SK-N-SH (cell line): ENCODE data around the gene NUP160.

ENCODE experiments used
- EZH2phosphoT487 ChIP-seq: fragments of 200-600 bp; sonication (generic); IDR thresholded peaks from 2 replicates; pipeline ENCODE4 v1.6.1; 2017; ENCODE audit warnings: low read depth, mixed run types, mild to moderate bottlenecking, antibody characterized with exemption, moderate library complexity, borderline replicate concordance
- GABPA ChIP-seq: IDR thresholded peaks from 2 replicates; pipeline ENCODE4 v1.4.0; 2012; ENCODE audit warnings: low read depth, mild to moderate bottlenecking
- POLR2AphosphoS5 ChIP-seq: IDR thresholded peaks from 2 replicates; pipeline ENCODE4 v1.6.1; 2012; ENCODE audit warnings: low read depth, low read length
- RXRA ChIP-seq: IDR thresholded peaks from 2 replicates; pipeline ENCODE4 v1.4.0; 2012; ENCODE audit warnings: low read depth, mild to moderate bottlenecking, borderline replicate concordance
- TAF1 ChIP-seq: IDR thresholded peaks from 2 replicates; pipeline ENCODE4 v1.6.1; 2012; ENCODE audit warnings: low read depth, mild to moderate bottlenecking, low read length, moderate library complexity, borderline replicate concordance
- TF ChIP-seq, protein P1 (sequence below): fragments of 200-600 bp; sonication (generic); IDR thresholded peaks from 2 replicates; pipeline ENCODE4 v1.6.1; 2017; ENCODE audit warnings: antibody characterized with exemption, mild to moderate bottlenecking, moderate library complexity
- TF ChIP-seq, protein P2 (sequence below): IDR thresholded peaks from 2 replicates; pipeline ENCODE4 v1.4.0; 2012; ENCODE audit warnings: low read depth

DNA sequence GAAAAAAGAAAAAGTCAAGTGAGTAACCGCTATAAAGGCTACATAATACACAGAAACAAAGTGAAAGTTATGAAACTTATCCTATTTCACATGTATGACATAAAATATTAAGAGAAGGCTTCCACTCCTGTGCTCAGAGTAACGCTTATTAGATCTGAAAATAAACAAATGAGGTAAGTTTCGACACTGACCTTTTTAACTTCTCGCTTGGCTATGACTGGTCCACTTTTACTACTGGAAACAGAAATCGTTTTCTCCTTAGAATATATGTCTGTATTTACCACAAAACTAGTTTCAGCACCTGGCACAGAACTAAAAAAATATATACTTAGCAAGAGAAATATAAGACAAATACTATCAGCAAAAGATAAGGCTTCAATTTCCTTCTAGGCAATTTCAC lies 97.4 kb downstream of the NUP160 start:
- TF ChIP-seq RXRA (no peak), POLR2AphosphoS5 (no peak), TAF1 (no peak), GABPA (no peak), EZH2phosphoT487 (no peak)
- TF ChIP-seq, protein P1, sequence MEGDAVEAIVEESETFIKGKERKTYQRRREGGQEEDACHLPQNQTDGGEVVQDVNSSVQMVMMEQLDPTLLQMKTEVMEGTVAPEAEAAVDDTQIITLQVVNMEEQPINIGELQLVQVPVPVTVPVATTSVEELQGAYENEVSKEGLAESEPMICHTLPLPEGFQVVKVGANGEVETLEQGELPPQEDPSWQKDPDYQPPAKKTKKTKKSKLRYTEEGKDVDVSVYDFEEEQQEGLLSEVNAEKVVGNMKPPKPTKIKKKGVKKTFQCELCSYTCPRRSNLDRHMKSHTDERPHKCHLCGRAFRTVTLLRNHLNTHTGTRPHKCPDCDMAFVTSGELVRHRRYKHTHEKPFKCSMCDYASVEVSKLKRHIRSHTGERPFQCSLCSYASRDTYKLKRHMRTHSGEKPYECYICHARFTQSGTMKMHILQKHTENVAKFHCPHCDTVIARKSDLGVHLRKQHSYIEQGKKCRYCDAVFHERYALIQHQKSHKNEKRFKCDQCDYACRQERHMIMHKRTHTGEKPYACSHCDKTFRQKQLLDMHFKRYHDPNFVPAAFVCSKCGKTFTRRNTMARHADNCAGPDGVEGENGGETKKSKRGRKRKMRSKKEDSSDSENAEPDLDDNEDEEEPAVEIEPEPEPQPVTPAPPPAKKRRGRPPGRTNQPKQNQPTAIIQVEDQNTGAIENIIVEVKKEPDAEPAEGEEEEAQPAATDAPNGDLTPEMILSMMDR = no peak
- TF ChIP-seq, protein P2, sequence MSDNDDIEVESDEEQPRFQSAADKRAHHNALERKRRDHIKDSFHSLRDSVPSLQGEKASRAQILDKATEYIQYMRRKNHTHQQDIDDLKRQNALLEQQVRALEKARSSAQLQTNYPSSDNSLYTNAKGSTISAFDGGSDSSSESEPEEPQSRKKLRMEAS = no peak
